ENCODE data around the gene ACSS3.

The ACSS3 gene

DNA sequence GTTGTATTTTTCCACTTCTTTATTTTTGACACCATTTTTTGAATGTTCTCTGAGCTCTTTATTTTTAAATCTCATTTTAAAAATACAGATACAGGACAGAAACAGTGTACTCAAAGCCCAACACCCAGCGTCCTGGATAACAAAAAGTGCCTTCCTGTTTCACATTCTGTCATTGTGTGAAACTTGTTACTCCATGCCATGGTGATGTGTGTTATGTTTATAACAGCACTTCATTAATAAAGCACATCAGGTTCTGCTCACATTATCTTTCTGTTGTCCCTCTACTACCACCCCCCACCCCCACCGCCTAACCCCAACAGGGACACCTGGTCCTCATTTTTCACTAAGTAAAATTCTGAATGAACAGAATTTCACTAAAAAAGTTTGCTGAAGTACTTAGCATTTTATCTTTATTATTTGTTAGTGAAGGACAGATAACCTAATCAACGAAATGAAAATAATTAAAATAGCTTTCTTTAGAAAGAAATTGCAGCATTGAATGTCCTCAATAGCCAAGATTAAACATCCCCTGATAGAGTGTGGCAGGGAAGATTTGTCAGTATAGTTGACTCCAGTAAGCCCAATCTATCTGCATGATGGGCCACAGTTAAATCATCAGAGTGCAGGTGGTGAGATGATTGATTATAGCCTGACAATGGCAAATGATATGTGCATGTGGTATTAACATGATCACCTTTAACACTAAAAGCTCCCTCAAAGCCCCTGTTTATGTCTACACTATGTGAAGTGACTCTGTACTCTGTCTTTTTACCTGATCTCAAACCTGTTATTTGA is 153.9 kb downstream of the ACSS3 start:
- peak; percentile 67 to 78 for DNase-seq

GRCh38 chr12:81245458-81245857 is 167.6 kb downstream of the ACSS3 start:
- DNase-seq, result no peak

- peak; percentile 50 to 54 for DNase-seq
Measured at GRCh38 chr12:81245907-81246570, 168.2 kb downstream of the ACSS3 start.

DNA sequence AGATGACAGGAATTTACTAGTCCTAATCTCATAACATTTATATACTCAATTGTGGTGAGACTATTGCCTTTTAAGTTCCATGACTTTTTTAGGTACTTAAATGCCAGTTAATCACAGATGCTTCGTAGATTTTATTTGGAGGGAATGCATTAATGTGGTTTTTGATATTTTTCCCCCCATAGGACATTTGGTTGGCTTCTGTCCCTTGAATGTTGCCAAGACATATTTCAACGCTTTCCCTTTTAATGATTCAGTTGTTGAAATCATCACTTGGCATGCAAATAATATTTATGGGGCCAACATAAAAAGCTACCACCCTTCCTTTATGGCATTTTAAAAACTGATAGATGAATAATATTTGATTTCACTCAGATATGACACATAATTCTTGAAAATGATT is 172.1 kb downstream of the ACSS3 start:
- no peak for DNase-seq

DNA sequence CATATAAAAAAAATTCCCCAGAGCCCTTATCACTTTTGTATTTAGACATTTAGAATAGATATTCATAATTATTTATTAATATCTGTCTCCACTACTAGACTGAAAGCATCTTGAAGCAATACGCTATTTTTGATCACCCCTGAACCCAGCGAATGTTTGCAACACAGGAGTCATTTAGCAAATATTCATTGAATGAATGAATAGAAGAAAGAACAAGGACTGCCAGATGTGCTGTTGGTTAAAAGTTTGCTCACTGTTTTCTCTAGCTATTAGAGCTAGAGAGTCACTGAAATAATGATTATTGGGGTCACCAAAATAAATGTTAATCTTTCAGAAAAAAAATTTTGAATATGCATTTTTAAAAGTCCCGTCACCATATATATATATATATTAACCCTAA is 174.3 kb downstream of the ACSS3 start:
- no peak for DNase-seq

GRCh38 chr12:81253360-81253759 is 175.5 kb downstream of the ACSS3 start:
- peak in 1 of 2 experiments; percentile 8 for DNase-seq

DNA sequence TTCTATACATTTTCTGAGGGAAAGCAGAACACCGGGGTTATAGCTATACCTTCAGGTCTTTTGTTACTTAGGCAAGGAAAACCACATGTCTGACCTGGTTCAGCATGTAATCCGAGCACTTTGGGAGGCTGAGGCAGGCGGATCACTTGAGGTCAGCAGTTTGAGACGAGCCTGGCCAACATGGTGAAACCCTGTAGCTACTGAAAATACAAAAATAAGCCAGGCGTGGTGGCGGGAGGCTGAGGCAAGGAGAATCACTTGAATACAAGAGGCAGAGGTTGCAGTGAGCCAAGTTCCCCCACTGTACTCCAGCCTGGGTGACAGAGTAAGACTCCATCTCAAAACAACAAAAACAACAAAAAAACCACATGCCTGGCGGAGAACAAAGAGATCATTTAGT is 177.6 kb downstream of the ACSS3 start:
- DNase-seq, result no peak

GRCh38 chr12:81255947-81256346 is 178.1 kb downstream of the ACSS3 start:
- no peak for DNase-seq

DNA sequence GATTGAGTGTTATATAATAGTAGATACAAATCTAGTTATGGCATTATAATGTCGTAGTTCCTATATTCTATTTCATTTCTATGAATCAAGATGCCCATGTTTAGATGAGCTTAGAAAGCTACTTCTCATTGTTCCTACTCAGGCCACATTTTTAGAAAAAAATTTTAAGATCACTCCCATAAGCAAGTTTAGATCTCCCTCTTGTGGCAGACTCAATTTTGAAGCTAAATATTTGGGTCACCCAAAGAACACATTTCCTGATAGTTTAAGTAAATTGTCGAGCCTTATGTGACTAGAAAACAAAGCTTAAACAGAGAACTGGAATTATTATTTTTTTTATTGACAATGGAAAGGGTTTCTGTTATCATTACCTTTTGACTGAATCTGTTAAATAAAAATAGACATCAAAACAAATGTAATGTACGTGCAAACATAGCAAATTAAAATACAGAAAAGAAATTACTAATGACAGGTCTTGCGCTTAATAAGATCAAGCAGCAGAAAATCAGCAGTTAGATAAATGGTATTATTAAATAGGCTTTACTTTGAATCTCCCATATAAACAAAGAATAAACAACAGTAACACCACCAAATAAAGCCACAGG is 180.2 kb downstream of the ACSS3 start:
- peak; percentile 78 to 80 for DNase-seq

- no peak for DNase-seq
Measured at GRCh38 chr12:81259360-81259759, 181.5 kb downstream of the ACSS3 start.

GRCh38 chr12:81261508-81262207 is 183.8 kb downstream of the ACSS3 start:
- no peak for DNase-seq

DNA sequence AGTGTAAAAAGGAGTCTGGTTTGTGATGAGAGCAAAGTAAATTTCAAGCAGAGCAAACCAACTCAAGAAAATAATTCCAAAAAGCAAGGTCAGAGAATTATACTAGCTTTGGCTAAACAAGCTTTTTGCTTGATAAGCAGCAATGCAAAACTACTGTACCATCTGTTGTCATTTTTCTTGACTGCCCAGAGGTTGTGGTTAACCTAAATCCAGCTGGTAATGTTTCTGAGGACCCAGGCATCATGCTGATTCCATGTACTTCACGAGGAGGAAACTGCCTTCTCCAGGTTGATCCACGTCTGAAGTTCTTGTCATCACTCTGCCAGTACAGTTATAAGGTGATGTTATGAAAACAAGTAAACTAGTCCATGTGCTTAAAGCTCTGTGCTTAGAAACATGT is 185.2 kb downstream of the ACSS3 start:
- no peak for DNase-seq

DNA sequence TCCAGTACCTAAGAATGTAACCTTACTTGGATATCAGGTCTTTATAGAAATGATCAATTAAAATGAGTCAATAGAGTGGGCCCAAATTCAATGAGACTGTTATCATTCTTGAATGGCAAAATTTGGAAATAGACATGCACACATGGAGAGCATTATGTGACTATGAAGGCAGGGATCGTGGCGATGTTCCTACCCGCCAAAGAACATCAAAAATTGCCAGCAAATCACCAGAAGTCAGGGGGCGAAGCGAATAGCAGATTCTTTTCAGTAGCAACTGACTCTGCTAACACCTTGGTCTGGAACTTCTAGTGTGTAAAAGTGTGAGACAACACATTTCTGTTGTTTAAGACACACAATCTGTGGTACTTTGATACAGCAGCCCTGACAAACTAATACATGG is 192.5 kb downstream of the ACSS3 start:
- DNase-seq, result no peak

GRCh38 chr12:81274637-81275529 is 197.0 kb downstream of the ACSS3 start:
- no peak for DNase-seq

DNA sequence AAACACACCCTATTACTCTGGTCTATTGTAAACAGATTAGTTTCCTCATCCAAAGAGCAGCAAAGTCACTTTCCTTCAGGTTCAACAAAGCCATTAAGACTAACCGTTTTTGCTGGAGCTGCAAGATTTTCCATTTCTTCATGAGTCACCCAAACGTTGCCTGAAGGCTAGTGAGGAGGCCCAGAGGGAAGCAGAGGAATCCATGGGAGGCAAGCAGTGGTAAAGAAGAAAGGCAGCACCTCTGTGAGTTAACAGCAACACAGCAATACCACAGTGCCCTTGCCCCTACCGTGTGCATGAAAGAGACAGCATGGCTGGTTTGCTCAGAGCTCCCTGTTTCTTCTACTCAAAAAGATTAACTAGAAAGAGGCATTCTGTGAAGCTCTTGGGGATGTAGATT is 206.3 kb downstream of the ACSS3 start:
- DNase-seq, result no peak

- no peak for DNase-seq
Measured at GRCh38 chr12:81288651-81289050, 210.8 kb downstream of the ACSS3 start.

DNA sequence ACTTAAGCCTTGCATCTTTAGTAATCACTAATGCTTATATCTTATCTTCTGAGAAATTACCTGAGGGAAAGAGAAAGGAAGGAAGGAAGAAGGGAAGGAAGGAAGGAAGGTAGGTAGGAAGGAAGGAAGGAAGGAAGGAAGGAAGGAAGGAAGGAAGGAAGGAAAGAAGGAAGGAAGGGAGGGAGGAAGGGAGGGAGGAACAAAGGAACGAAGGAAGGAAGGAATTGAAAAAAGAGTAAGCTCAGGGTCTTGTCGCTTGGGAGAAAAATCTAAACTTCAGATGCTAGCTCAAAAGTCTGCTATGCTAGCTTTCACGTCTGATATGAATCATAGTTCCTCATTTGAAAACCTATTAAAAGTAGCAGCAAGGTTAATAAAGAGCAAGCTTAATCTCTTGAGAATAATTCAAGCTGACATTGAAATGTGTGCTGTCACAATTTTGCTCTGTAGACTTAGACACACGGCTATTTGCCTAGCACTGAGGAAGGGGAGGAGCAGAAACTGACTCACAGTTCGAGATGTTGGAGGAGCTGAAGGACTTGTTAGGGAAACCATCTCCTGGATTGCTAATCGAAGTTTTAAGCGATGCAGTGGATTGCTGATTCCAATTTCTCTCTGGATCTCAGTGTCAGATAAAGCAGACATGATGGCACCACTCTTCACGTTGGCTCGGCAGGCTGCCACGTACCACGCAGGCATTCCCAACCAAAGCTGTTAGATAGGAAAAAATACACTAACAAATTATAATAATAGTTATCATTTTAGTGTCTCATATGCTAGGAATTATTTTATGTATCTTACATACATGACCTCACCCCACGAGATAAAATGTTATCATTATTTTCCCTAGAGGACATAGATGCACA is 216.7 kb downstream of the ACSS3 start:
- no peak for DNase-seq

DNA sequence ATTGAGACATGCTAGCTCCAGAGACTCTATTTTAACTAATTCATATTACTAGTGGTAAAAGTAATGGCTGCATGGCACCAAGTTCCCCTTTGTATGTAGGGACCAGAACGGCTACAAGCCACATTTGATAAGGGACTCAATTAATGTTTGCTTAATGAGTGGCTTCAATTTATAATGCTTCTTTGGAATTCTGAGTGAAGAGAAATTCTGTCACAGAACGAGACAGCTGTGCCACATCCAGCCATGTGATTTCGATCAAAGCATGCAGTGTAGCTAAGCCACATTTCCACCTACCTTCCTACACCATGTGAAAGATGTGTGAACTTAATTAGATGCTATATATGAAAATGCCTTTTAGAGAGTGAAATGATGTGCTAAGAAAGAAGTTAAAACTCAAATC is 217.4 kb downstream of the ACSS3 start:
- DNase-seq, result no peak

- DNase-seq, result no peak
Measured at GRCh38 chr12:81296556-81297305, 218.9 kb downstream of the ACSS3 start.

DNA sequence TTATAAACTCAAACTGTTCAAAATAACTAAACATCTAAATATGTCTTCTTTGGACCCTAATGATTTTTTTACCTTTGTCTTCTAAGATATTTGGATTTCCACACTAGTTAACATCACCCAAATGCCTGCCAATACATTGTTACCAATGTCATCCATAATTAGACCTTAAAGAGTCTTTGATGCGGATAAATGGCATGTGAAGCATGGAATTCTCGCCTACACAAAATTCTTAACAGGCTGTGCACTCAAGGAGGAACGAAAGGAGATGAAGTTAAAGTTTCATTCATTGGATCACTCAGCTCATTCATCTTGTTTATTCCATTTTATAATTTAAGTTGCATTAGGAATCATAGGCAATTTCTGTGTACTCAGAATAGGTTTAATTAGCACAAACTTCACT is 219.7 kb downstream of the ACSS3 start:
- no peak for DNase-seq

GRCh38 chr12:81300454-81300853 is 222.6 kb downstream of the ACSS3 start:
- no peak for DNase-seq

All from SHP77 (cell line).